Fibroblast of mammary gland (primary cell): ENCODE measurements around the gene TIMM10.
A peak's percentile ranks its signal among the peaks of the same experiment; 100 is the strongest.

Source experiments
- DNase-seq: peaks from one replicate; pipeline ENCODE4 v3.0.0-alpha.2; 2010; ENCODE audit warnings: low read depth
- H3K4me3 ChIP-seq: 2 replicates; pipeline ENCODE4 v1.5.1; 2011; ENCODE audit warnings: low read depth, mild to moderate bottlenecking, low read length, moderate library complexity; ENCODE audit not compliant: control insufficient read depth
- CTCF ChIP-seq: conservative IDR thresholded peaks from 2 replicates; pipeline ENCODE4 v1.5.1; 2011; ENCODE audit warnings: low read depth, low read length, inconsistent platforms; ENCODE audit not compliant: control insufficient read depth, insufficient read depth

TIMM10 gene

GRCh38 chr11:57500926-57501325, 29.6 kb downstream of the TIMM10 start:
- TF ChIP-seq CTCF = no peak
- no peak for DNase-seq
- no peak overlapping the region for H3K4me3 ChIP-seq

GRCh38 chr11:57500515-57500914, 30.0 kb downstream of the TIMM10 start:
- H3K4me3 ChIP-seq = no peak overlapping the region
- no peak for DNase-seq
- no peak for TF ChIP-seq CTCF

- no peak for TF ChIP-seq CTCF
- peak overlapping the region; percentile 39 for H3K4me3 ChIP-seq
- no peak for DNase-seq
Observed at GRCh38 chr11:57499983-57500461, 30.5 kb downstream of the TIMM10 start.

GRCh38 chr11:57499413-57499982, 31.1 kb downstream of the TIMM10 start:
- no peak for TF ChIP-seq CTCF
- H3K4me3 ChIP-seq = peak overlapping the region; percentile 39
- DNase-seq = peak; percentile 86

GRCh38 chr11:57498540-57498939, 32.0 kb downstream of the TIMM10 start:
- no peak for DNase-seq
- no peak overlapping the region for H3K4me3 ChIP-seq
- no peak for TF ChIP-seq CTCF

GRCh38 chr11:57497303-57498247, 33.0 kb downstream of the TIMM10 start:
- no peak overlapping the region for H3K4me3 ChIP-seq
- no peak for DNase-seq
- no peak for TF ChIP-seq CTCF
